NCI-H2029 treated with DMSO at 0.1 percent for 48 hours (cell line): ENCODE data around the gene TOMM7.
"Not testable (repeated sequence)": the region's sequence is repeated elsewhere in the genome, so short reads cannot be mapped to it uniquely, and the experiment has no call there.

Experiments
- DNase-seq: peaks from one replicate; lab custom pipeline; 2025; lab: John Stamatoyannopoulos, UW

The TOMM7 gene

DNA sequence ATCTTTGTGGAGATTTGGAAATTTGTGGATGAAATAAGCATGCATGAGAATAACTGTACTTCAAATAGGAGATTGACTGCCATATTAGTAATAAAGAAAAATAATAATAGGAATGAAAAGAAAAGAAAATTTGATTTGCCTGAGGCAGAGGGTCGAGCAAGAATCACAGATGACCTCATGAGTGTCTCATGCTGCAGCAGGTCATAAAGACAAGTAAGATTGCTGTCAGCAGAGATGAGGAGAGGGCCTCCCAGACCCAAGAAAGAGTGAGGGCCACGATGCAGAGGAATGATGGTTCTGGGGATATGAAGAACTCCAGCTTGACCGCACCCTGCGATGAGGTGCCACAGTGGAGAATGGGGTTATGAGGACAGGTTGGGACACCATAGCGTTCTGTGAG, 39.2 kb downstream of the TOMM7 start:
- no peak for DNase-seq

DNA sequence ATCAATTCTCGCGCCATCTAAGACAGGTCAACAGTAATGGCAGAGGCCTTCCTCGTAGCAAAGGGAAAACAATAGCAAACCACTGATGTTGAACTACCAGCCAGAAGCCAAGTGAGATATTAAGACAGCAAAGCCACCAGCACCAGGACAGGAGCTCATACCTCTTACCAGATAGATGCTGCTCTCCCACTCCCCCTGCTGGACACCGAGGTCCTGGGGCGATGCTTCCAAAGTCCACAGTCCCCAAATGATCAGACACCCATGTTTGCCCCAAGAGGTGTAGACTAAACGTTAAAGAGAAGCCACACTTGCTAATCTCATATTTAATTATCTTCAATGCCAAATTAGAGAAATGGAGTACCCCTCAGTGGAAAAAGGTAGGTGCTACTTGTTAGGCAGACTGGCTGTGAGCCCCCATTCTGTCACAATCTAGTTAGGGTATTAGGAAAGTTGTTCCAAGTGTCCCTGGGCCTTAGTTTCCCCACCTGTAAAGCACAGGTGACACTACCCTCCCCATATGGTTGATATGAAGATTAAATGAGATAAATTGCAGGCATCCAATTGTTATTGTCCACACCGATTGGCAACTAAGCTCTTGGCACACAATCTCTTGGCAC, 39.9 kb downstream of the TOMM7 start:
- peak; percentile 11 for DNase-seq

DNA sequence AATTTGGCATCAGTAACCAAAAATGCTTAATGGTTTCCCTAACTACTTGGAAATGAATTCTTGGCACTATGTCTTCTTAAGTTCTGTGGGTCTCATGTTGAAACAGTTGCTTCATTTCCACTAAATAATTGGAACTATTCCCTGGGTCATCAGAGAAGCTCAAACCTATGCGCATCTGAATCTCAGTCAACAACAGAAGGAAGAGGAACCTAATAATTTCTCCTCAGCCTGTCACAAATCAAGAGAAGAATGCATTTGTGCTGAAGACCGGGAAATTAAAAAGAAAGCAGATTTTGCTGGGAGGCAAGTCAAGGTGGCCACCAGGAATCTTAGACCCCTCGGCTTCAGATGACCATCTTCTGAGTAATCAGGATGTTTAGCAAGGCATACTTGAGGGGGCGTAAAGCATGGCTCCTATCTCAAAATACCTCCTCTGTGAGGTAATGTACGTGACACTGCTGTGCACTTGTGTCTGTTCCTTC, 41.4 kb downstream of the TOMM7 start:
- no peak for DNase-seq

DNA sequence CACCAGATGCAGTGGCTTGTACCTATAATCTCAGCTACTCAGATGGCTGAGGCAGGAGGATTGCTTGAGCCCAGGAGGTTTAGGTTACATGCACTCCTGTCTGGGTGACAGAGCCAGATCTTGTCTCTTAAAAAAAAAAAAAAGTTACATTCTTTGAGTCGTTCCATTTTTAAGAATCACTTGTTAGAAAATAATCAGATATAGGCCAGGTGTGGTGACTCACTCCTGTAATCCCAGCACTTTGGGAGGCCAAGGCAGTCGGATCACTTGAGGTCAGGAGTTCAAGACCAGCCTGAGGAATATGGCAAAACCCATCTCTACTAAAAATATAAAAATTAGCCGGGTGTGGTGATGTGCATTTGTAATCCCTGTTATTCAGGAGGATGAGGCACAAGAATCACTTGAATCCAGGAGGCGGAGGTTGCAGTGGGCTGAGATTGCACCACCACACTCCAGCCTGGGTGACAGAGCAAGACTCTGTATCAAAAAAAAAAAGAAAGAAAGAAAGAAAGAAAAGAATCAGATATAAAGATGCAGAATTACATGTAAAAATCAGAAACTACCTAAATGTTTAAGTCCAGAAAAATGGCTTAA, 42.8 kb downstream of the TOMM7 start:
- DNase-seq, result not testable (repeated sequence)

DNA sequence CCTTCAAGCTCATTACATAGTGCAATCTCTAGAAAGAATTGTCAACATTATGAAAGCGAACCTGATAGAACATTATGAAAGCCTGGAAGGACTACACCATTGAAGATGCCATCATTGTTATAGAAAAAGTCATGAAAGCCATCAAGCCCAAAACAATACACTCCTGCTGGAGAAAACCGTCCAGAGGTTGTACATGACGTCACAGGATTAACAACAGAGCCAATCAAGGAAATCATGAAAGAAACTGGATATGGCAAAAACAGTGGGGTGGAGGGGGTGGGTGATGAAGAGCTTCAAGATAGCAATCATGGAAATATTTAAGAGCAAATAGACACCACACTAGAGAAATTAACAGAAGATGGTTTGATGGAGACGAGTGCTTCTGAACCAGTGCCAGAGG, 45.7 kb downstream of the TOMM7 start:
- DNase-seq, result no peak

DNA sequence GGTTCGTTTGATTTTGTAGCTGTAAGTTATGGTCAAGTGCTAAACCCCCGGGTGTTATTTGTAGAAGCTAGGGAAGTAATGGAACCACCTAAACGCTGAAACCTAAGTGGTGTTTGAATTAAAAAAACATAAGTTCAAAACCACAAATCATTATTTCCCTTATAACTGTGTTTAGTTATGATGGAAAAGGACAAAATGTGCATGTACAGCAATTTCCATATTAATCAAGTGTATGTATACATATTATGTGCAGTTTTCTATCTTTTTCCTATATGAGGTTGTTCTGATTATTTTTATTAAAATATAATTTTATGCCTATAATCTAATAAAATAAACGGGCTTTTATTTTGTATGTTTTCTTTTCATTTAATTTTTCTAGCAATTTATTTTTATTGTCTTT, 49.8 kb downstream of the TOMM7 start:
- DNase-seq, result no peak

DNA sequence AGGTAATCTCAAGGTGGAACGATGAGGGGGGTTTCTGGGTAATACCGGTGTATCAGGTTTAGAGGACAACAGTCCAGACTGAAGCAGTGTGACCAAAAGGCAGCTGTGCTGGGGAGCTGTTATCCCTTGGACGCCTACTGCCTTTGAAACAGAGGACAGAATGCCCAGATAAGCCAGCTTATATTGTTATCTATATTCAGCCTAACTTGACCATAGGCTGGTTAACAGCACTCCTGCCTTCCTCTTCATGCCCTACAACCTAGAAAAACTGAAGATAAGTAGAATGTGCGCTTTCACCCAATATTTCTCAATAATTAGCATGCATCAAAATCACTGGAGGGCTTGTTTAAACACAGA, 50.8 kb downstream of the TOMM7 start:
- DNase-seq, result no peak

DNA sequence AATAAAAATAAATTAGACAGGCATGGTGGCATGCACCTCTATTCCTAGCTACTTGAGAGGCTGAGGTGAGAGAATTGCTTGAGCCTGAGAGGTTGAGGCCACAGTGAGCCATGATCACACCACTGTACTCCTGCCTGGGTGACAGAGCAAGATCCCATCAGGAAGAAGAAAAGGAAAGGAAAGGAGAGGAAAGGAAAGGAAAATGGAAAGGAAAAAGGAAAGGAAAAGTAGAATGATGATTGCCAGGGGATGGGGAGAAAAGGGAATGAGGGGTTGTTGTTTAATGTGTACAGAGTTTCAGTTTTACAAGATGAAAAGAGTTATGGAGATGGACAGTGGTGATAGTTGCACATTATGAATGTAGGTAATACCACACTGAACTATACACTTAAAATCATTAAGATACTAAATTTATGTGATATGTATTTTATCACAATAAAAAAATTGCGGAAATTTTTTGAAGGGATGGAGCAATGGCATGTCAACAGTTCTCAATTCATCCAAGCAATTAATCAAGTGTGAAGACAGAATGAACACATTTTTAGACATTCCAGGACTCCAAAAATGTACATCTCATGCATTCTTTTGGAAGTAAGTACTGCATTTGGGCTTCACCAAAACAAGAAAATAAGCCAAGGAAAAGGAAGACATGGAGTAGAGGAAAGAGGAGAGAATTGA, 51.3 kb downstream of the TOMM7 start:
- no peak for DNase-seq

DNA sequence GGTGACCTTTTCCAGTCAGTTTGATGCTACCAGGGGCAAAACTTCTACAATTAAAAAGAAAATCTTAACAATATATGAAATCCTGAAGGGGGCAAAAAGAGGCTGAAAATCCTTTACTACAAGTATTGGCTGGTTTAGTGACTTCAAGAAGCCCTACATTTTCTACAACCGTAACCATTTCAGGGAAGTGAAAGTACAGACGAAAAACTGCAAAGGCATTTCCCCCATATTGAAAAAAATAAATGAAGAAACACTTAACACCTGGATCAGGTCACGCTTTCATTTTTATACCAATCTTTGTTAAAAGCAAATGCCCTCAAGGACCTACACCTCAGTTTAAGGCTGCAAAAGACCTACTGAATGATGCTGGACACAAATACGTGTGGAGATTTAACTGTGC, 57.0 kb downstream of the TOMM7 start:
- no peak for DNase-seq
